GM12878 (cell line): ENCODE measurements around the gene PLAC8L1.

ENCODE experiments used
- EP300 ChIP-seq, 2 experiments: fragments of 150-350 bp in 1 of 2; IDR thresholded peaks; 2 replicates each; pipeline ENCODE4 v1.6.1; 2011 to 2012; ENCODE audit warnings: low read depth in 2 of 2, low read length in 2 of 2, borderline replicate concordance in 1 of 2, improper control_type of control experiment in 1 of 2, inconsistent platforms in 1 of 2; ENCODE audit not compliant: control insufficient read depth in 1 of 2
- POLR2A ChIP-seq: IDR thresholded peaks from 2 replicates; pipeline ENCODE4 v1.6.1; 2011; ENCODE audit warnings: low read depth, mild to moderate bottlenecking, low read length
- POLR2AphosphoS5 ChIP-seq: IDR thresholded peaks from 2 replicates; pipeline ENCODE4 v1.6.1; 2011; ENCODE audit warnings: mild to moderate bottlenecking, low read length, inconsistent platforms
- STAT3 ChIP-seq: IDR thresholded peaks from 2 replicates; pipeline ENCODE4 v1.6.1; 2011; ENCODE audit warnings: low read depth, low read length, improper control_type of control experiment
- TF ChIP-seq, protein P1 (sequence below), 3 experiments: IDR thresholded peaks in 2 of 3; conservative IDR thresholded peaks in 1 of 3; 2 replicates each; pipeline ENCODE4 v1.5.1; 2011; ENCODE audit warnings: low read depth in 3 of 3, low read length in 3 of 3, mild to moderate bottlenecking in 3 of 3, control low read depth in 2 of 3, moderate library complexity in 2 of 3, inconsistent platforms in 1 of 3, mixed read lengths in 1 of 3; ENCODE audit not compliant: control insufficient read depth in 2 of 3, insufficient read depth in 1 of 3; ENCODE audit errors: extremely low read depth in 1 of 3

DNA sequence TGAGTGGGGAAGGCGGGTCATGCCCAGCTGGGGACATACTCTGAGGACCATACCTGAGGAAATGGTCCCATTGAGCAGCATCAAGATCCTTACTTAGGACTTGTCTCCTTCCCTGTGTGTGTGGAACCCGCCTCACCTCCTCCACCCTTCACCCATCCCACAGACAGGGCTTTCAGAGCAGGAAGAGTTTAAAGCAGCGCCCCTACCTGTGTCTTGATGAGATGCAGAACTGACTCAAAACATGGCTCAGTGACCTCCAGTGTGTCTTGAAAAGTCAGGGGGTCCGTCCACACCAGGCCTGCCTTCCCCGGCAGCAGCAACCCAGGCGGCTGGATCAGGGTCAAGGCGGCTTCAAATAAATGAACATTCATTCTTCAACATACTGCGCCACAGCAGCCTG is 38.4 kb downstream of the PLAC8L1 start:
- TF ChIP-seq POLR2A (no peak), POLR2AphosphoS5 (no peak), STAT3 (no peak), EP300 (IDR thresholded peaks at IDR 0.05; ENCODE audit: borderline replicate concordance in 1 of 2, control insufficient read depth in 1 of 2, low read depth in 2 of 2, low read length in 2 of 2) (no peak)
- TF ChIP-seq, protein P1, sequence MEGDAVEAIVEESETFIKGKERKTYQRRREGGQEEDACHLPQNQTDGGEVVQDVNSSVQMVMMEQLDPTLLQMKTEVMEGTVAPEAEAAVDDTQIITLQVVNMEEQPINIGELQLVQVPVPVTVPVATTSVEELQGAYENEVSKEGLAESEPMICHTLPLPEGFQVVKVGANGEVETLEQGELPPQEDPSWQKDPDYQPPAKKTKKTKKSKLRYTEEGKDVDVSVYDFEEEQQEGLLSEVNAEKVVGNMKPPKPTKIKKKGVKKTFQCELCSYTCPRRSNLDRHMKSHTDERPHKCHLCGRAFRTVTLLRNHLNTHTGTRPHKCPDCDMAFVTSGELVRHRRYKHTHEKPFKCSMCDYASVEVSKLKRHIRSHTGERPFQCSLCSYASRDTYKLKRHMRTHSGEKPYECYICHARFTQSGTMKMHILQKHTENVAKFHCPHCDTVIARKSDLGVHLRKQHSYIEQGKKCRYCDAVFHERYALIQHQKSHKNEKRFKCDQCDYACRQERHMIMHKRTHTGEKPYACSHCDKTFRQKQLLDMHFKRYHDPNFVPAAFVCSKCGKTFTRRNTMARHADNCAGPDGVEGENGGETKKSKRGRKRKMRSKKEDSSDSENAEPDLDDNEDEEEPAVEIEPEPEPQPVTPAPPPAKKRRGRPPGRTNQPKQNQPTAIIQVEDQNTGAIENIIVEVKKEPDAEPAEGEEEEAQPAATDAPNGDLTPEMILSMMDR (IDR thresholded peaks at IDR 0.05 in 2 of 3, conservative IDR thresholded peaks at IDR 0.05 in 1 of 3; ENCODE audit: control insufficient read depth in 2 of 3, extremely low read depth in 1 of 3, insufficient read depth in 1 of 3, low read depth in 3 of 3, low read length in 3 of 3): no peak
